Esophagus squamous epithelium (tissue), 4 donors: Measurements from ENCODE around the gene PARPBP.
"Not testable (repeated sequence)": the region's sequence is repeated elsewhere in the genome, so short reads cannot be mapped to it uniquely, and the experiment has no call there.

Experiments used
- CTCF ChIP-seq, 6 experiments: fragments of 450-650 bp in 4 of 6; fragments of 200-600 bp in 2 of 6; sonication (generic) in 2 of 6; IDR thresholded peaks; one replicate each; pipeline ENCODE4 v1.5.1; 2016 to 2019; ENCODE audit warnings: antibody characterized with exemption in 6 of 6, mild to moderate bottlenecking in 4 of 6, moderate library complexity in 4 of 6
- POLR2A ChIP-seq, 4 donors: fragments of 450-650 bp; IDR thresholded peaks; one replicate each; pipeline ENCODE4 v1.6.1; 2017; ENCODE audit warnings: antibody characterized with exemption in 4 of 4, mild to moderate bottlenecking in 4 of 4, moderate library complexity in 3 of 4

GRCh38 chr12:102137619-102138018 is 17.6 kb downstream of the PARPBP start:
- TF ChIP-seq CTCF, POLR2A (IDR thresholded peaks at IDR 0.05): not testable (repeated sequence)
